Astrocyte (in vitro differentiated cells and primary cell): ENCODE measurements around the gene ELN. TPM values are rescaled to one million over a fixed set of nuclear protein-coding genes. Genes with fewer than 3 reads are reported as not detected.

ENCODE experiments used
- DNase-seq: peaks from one replicate; pipeline ENCODE4 v3.0.0-alpha.2; 2010; ENCODE audit warnings: low read depth
- FAIRE-seq: peaks from 2 replicates; lab custom pipeline; 2011; peaks lifted over from hg19 to GRCh38; lab: Jason Lieb, UNC
- H2AFZ ChIP-seq: 2 replicates; pipeline ENCODE4 v1.6.0; 2012; ENCODE audit warnings: low read depth, low read length, inconsistent platforms
- H3K27ac ChIP-seq: 2 replicates; pipeline ENCODE4 v1.5.1; 2011; ENCODE audit warnings: low read depth, low read length, inconsistent platforms
- H3K27me3 ChIP-seq: 2 replicates; pipeline ENCODE4 v1.6.0; 2011; ENCODE audit warnings: low read length, inconsistent platforms; ENCODE audit not compliant: insufficient read depth
- H3K36me3 ChIP-seq: 2 replicates; pipeline ENCODE4 v1.5.1; 2011; ENCODE audit warnings: low read length, inconsistent platforms; ENCODE audit not compliant: insufficient read depth
- H3K4me1 ChIP-seq: 2 replicates; pipeline ENCODE4 v1.5.1; 2011; ENCODE audit warnings: low read length, inconsistent platforms; ENCODE audit not compliant: insufficient read depth
- H3K4me2 ChIP-seq: 2 replicates; pipeline ENCODE4 v1.6.0; 2012; ENCODE audit warnings: low read length, inconsistent platforms
- H3K4me3 ChIP-seq: 2 replicates; pipeline ENCODE4 v1.5.1; 2011; ENCODE audit warnings: low read depth, mild to moderate bottlenecking, low read length, inconsistent platforms; ENCODE audit not compliant: insufficient read depth
- H3K79me2 ChIP-seq: 2 replicates; pipeline ENCODE4 v1.6.0; 2012; ENCODE audit warnings: mild to moderate bottlenecking, low read length, inconsistent platforms; ENCODE audit not compliant: insufficient read depth
- H3K9ac ChIP-seq: 2 replicates; pipeline ENCODE4 v1.6.0; 2012; ENCODE audit warnings: mild to moderate bottlenecking, low read length, inconsistent platforms
- H3K9me3 ChIP-seq: 2 replicates; pipeline ENCODE4 v1.5.1; 2012; ENCODE audit warnings: low read depth, mild to moderate bottlenecking, low read length, inconsistent platforms; ENCODE audit not compliant: insufficient read depth
- H4K20me1 ChIP-seq: 2 replicates; pipeline ENCODE4 v1.6.0; 2012; ENCODE audit warnings: low read length, inconsistent platforms; ENCODE audit not compliant: insufficient read depth
- H3K27ac Mint-ChIP-seq: one replicate; pipeline ENCODE4 v1.8.0; 2021; ENCODE audit warnings: mild to moderate bottlenecking, mixed read lengths; ENCODE audit not compliant: unreplicated experiment
- H3K27me3 Mint-ChIP-seq: one replicate; pipeline ENCODE4 v1.8.0; 2021; ENCODE audit warnings: low read depth, mixed read lengths; ENCODE audit not compliant: unreplicated experiment
- H3K36me3 Mint-ChIP-seq: one replicate; pipeline ENCODE4 v1.8.0; 2021; ENCODE audit warnings: low read depth, mixed read lengths; ENCODE audit not compliant: unreplicated experiment
- H3K4me1 Mint-ChIP-seq: one replicate; pipeline ENCODE4 v1.8.0; 2021; ENCODE audit warnings: low read depth, mixed read lengths; ENCODE audit not compliant: unreplicated experiment
- H3K4me3 Mint-ChIP-seq: one replicate; pipeline ENCODE4 v1.8.0; 2021; ENCODE audit warnings: mild to moderate bottlenecking, moderate library complexity, mixed read lengths; ENCODE audit not compliant: unreplicated experiment
- H3K9me3 Mint-ChIP-seq: one replicate; pipeline ENCODE4 v1.8.0; 2021; ENCODE audit warnings: mild to moderate bottlenecking, mixed read lengths; ENCODE audit not compliant: unreplicated experiment
- EZH2 ChIP-seq: IDR thresholded peaks from 2 replicates; pipeline ENCODE4 v1.6.1; 2012; ENCODE audit warnings: mild to moderate bottlenecking, low read length, inconsistent platforms; ENCODE audit not compliant: insufficient read depth
- total RNA-seq: library from RNA; stranded (reverse); gene quantifications from 2 replicates; pipeline ENCODE4 v1.2.1, GENCODE V29; 2021
- TF ChIP-seq, protein P1 (sequence below): IDR thresholded peaks from 2 replicates; pipeline ENCODE4 v1.5.1; 2011; ENCODE audit warnings: low read depth, mild to moderate bottlenecking, inconsistent platforms, low read length, moderate library complexity; ENCODE audit not compliant: insufficient read depth

The ELN gene
- total RNA-seq, 1 donor from 2014 or later: 0.75 TPM

GRCh38 chr7:73995330-73995729 is 32.6 kb upstream of the ELN start:
- no peak overlapping the region for H3K9ac ChIP-seq
- no peak overlapping the region for H3K4me3 Mint-ChIP-seq
- TF ChIP-seq EZH2: no peak

DNA sequence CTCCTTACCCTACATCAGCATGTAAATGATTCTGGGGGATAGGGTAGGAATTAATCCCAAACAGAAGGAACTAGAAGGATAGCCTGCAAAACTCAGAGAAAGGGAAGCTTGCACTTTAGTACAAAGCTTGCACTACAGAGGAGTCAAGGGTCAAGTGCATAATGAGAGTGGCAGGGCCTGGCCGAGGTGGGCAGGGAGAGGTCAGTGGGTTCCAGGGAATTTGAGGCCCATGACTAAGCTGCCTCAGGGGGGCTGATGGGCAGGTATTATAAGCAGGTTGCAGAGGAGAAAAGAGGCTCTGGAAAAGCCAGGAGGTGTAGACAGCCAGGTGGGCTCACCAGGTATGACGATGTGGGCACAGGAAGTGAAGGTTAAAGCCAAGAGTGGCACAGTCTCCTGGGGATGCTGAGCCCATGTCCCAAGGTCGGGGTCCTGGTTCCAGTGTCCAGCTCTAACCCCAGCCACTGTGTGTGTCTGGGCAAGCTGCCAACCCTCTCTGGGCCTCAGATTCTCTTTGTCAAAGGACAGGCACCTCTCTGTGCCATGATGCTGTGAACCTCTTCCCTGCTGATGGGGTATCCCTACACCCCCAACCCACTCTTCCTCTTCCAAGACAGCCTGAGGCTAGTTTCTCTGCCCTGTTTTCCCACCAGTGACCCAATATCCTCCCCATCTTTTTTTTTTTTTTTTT is 32.0 kb upstream of the ELN start:
- Histone ChIP-seq H3K79me2 (no peaks in the 10 kb centered on the region), H3K4me2 (no peak overlapping the region), H3K4me1 (peaks cover 29% of the 10 kb centered on the region), H3K27ac (no peak overlapping the region), H3K36me3 (no peaks in the 10 kb centered on the region), H3K9me3 (peaks cover 5% of the 10 kb centered on the region), H3K9ac (no peak overlapping the region), H3K4me3 (no peak overlapping the region), H3K27me3 (no peaks in the 10 kb centered on the region), H4K20me1 (no peaks in the 10 kb centered on the region), H2AFZ (no peak overlapping the region)
- peaks cover 1% of the 10 kb centered on the region for H3K4me1 Mint-ChIP-seq
- peaks cover 28% of the 10 kb centered on the region for H3K9me3 Mint-ChIP-seq
- H3K4me3 Mint-ChIP-seq: no peak overlapping the region
- peaks cover 2% of the 10 kb centered on the region for H3K36me3 Mint-ChIP-seq
- peaks cover 9% of the 10 kb centered on the region for H3K27me3 Mint-ChIP-seq
- FAIRE-seq: no peak
- TF ChIP-seq, protein P1, sequence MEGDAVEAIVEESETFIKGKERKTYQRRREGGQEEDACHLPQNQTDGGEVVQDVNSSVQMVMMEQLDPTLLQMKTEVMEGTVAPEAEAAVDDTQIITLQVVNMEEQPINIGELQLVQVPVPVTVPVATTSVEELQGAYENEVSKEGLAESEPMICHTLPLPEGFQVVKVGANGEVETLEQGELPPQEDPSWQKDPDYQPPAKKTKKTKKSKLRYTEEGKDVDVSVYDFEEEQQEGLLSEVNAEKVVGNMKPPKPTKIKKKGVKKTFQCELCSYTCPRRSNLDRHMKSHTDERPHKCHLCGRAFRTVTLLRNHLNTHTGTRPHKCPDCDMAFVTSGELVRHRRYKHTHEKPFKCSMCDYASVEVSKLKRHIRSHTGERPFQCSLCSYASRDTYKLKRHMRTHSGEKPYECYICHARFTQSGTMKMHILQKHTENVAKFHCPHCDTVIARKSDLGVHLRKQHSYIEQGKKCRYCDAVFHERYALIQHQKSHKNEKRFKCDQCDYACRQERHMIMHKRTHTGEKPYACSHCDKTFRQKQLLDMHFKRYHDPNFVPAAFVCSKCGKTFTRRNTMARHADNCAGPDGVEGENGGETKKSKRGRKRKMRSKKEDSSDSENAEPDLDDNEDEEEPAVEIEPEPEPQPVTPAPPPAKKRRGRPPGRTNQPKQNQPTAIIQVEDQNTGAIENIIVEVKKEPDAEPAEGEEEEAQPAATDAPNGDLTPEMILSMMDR: no peak
- TF ChIP-seq EZH2: no peak
- no peak for DNase-seq
- H3K27ac Mint-ChIP-seq: peak overlapping the region; percentile 26

More at GRCh38 chr7:73995330-73995729, 32.6 kb upstream of the ELN start:
- H3K4me1 ChIP-seq: peaks cover 29% of the 10 kb centered on the region
- no peaks in the 10 kb centered on the region for H4K20me1 ChIP-seq
- H3K4me1 Mint-ChIP-seq: peaks cover 1% of the 10 kb centered on the region
- DNase-seq (peak; percentile 74), FAIRE-seq (peak; percentile 67)
- H3K27ac Mint-ChIP-seq: no peak overlapping the region
- peaks cover 2% of the 10 kb centered on the region for H3K36me3 Mint-ChIP-seq
- H3K4me3 ChIP-seq: no peak overlapping the region
- H3K9me3 Mint-ChIP-seq: peaks cover 30% of the 10 kb centered on the region
- H3K9me3 ChIP-seq: peaks cover 5% of the 10 kb centered on the region
- H3K36me3 ChIP-seq: no peaks in the 10 kb centered on the region
- H3K27ac ChIP-seq: peak overlapping the region; percentile 45
- H3K27me3 ChIP-seq: no peaks in the 10 kb centered on the region
- H3K79me2 ChIP-seq: no peaks in the 10 kb centered on the region
- H2AFZ ChIP-seq: no peak overlapping the region
- no peak overlapping the region for H3K4me2 ChIP-seq
- peaks cover 10% of the 10 kb centered on the region for H3K27me3 Mint-ChIP-seq

DNA sequence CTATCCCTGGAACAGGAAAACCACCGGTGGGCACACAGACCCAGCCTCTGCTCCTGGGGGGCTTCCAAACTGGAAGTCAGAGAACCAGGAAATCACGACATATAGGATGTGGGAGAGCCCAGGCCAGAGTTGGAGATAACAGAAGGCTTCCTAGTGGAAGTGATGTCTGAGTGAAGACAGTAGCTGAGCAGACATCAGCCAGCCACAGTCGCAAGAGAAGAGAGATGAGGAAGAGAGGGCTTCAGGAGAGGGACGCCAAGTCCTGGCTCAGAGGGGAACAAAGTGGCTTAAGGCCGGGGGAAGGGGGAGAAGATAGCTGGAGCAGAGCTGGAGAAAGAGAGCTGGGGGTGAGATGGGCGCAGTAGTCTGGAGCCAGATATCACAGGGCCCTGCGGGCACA is 30.9 kb upstream of the ELN start:
- peaks cover 28% of the 10 kb centered on the region for H3K9me3 Mint-ChIP-seq
- H3K36me3 Mint-ChIP-seq: peaks cover 2% of the 10 kb centered on the region
- no peak for TF ChIP-seq EZH2
- TF ChIP-seq, protein P1: no peak
- H3K27me3 ChIP-seq: no peaks in the 10 kb centered on the region
- peaks cover 3% of the 10 kb centered on the region for H3K4me1 Mint-ChIP-seq
- no peak overlapping the region for H3K4me3 Mint-ChIP-seq
- H4K20me1 ChIP-seq: no peaks in the 10 kb centered on the region
- H3K4me3 ChIP-seq: no peak overlapping the region
- peaks cover 9% of the 10 kb centered on the region for H3K27me3 Mint-ChIP-seq
- no peak overlapping the region for H3K9ac ChIP-seq
- no peak overlapping the region for H3K4me2 ChIP-seq
- peaks cover 5% of the 10 kb centered on the region for H3K9me3 ChIP-seq
- H3K27ac ChIP-seq: no peak overlapping the region
- H2AFZ ChIP-seq: no peak overlapping the region
- H3K4me1 ChIP-seq: peaks cover 29% of the 10 kb centered on the region
- FAIRE-seq: no peak
- DNase-seq: no peak
- no peaks in the 10 kb centered on the region for H3K36me3 ChIP-seq
- no peaks in the 10 kb centered on the region for H3K79me2 ChIP-seq
- H3K27ac Mint-ChIP-seq: peak overlapping the region; percentile 81
